ENCODE measurements around the gene ABHD17B. TPM values are rescaled to one million over a fixed set of nuclear protein-coding genes. Genes with fewer than 3 reads are reported as not detected.

ABHD17B gene
- total RNA-seq, 1 experiment from 2014 or later: 21.9 TPM

- no peaks in the 10 kb centered on the region; the same call in 1 of the 2 replicates for H3K4me1 ChIP-seq (replicated peaks; ENCODE audit: insufficient read depth)
- intact Hi-C loops (cut with micrococcal nuclease; ENCODE audit: unreplicated experiment): no loop called here
- no peaks in the 10 kb centered on the region; the same call in 1 of the 2 replicates for H3K36me3 ChIP-seq (ENCODE audit: low read depth)
- H2AFZ ChIP-seq: no peak overlapping the region
- 0 out of 2 replicates have a peak, but pooled peaks cover 3% of the 10 kb centered on the region for H4K20me1 ChIP-seq (ENCODE audit: insufficient read depth)
- H3K27ac ChIP-seq: no peak overlapping the region
- ChIA-PET CTCF (no interaction called here), POLR2A (ENCODE audit: unreplicated experiment) (no interaction called here)
- no peaks in the 10 kb centered on the region for H3K9me3 ChIP-seq (ENCODE audit: insufficient read depth, low read depth)
- TF ChIP-seq EZH2 (IDR thresholded peaks at IDR 0.05; ENCODE audit: low read depth): no peak
- TF ChIP-seq CTCF (conservative IDR thresholded peaks at IDR 0.05): no peak
- H3K9me2 ChIP-seq (ENCODE audit: insufficient read depth): no peaks in the 10 kb centered on the region; the same call in 1 of the 2 replicates
- H3K27me3 ChIP-seq (ENCODE audit: insufficient read depth, low read depth): no peaks in the 10 kb centered on the region
- H3K4me3 ChIP-seq: no peak overlapping the region
- DNase-seq: no peak
- no peak overlapping the region for H3K4me2 ChIP-seq
- H3K79me2 ChIP-seq (ENCODE audit: low read depth): peaks cover 23% of the 10 kb centered on the region
- BruUV-seq (replicated peaks): no TSS peak
- H3F3A ChIP-seq (ENCODE audit: insufficient read depth, low read depth): no peaks in the 10 kb centered on the region
These were observed 13.6 kb upstream of the ABHD17B start for GRCh38 chr9:71924576-71924975.

- no peaks in the 10 kb centered on the region; the same call in 1 of the 2 replicates for H3K36me3 ChIP-seq (ENCODE audit: low read depth)
- DNase-seq: no peak
- no TSS peak for BruUV-seq (replicated peaks)
- no peak overlapping the region for H3K4me3 ChIP-seq
- H3K9me3 ChIP-seq (ENCODE audit: insufficient read depth, low read depth): no peaks in the 10 kb centered on the region
- CTCF ChIA-PET: no interaction called here
- no peak overlapping the region for H3K27ac ChIP-seq
- peaks cover 11% of the 10 kb centered on the region; the same call in 1 of the 2 replicates for H4K20me1 ChIP-seq (ENCODE audit: insufficient read depth)
- H2AFZ ChIP-seq: no peak overlapping the region
- POLR2A ChIA-PET (ENCODE audit: unreplicated experiment): no interaction called here
- no peak for TF ChIP-seq CTCF (conservative IDR thresholded peaks at IDR 0.05)
- no peaks in the 10 kb centered on the region for H3F3A ChIP-seq (ENCODE audit: insufficient read depth, low read depth)
- intact Hi-C loops (cut with micrococcal nuclease; ENCODE audit: unreplicated experiment): no loop called here
- H3K9me2 ChIP-seq (ENCODE audit: insufficient read depth): no peaks in the 10 kb centered on the region; the same call in 1 of the 2 replicates
- no peaks in the 10 kb centered on the region for H3K27me3 ChIP-seq (ENCODE audit: insufficient read depth, low read depth)
- H3K79me2 ChIP-seq (ENCODE audit: low read depth): peaks cover 51% of the 10 kb centered on the region
- no peak overlapping the region for H3K4me2 ChIP-seq
- no peaks in the 10 kb centered on the region for H3K4me1 ChIP-seq (replicated peaks; ENCODE audit: insufficient read depth)
These were observed 10.3 kb upstream of the ABHD17B start for GRCh38 chr9:71921190-71921814.

- peaks cover 13% of the 10 kb centered on the region; the same call in 1 of the 2 replicates for H4K20me1 ChIP-seq (ENCODE audit: insufficient read depth)
- H3F3A ChIP-seq (ENCODE audit: insufficient read depth, low read depth): no peaks in the 10 kb centered on the region
- no peak for DNase-seq
- H3K27me3 ChIP-seq (ENCODE audit: insufficient read depth, low read depth): no peaks in the 10 kb centered on the region
- no TSS peak for BruUV-seq (replicated peaks)
- ChIA-PET POLR2A (ENCODE audit: unreplicated experiment) (no interaction called here), CTCF (no interaction called here)
- H3K4me2 ChIP-seq: no peak overlapping the region
- no peaks in the 10 kb centered on the region; the same call in 1 of the 2 replicates for H3K9me2 ChIP-seq (ENCODE audit: insufficient read depth)
- H3K9me3 ChIP-seq (ENCODE audit: insufficient read depth, low read depth): no peaks in the 10 kb centered on the region
- H3K4me3 ChIP-seq: no peak overlapping the region
- H3K27ac ChIP-seq: no peak overlapping the region
- no peaks in the 10 kb centered on the region; the same call in 1 of the 2 replicates for H3K36me3 ChIP-seq (ENCODE audit: low read depth)
- H3K79me2 ChIP-seq (ENCODE audit: low read depth): peaks cover 57% of the 10 kb centered on the region
- TF ChIP-seq EZH2 (IDR thresholded peaks at IDR 0.05; ENCODE audit: low read depth) (no peak), CTCF (conservative IDR thresholded peaks at IDR 0.05) (no peak)
- H2AFZ ChIP-seq: no peak overlapping the region
- no peaks in the 10 kb centered on the region for H3K4me1 ChIP-seq (replicated peaks; ENCODE audit: insufficient read depth)
- intact Hi-C loops (cut with micrococcal nuclease; ENCODE audit: unreplicated experiment): no loop called here
These were observed 9.6 kb upstream of the ABHD17B start for GRCh38 chr9:71920456-71921189.
